ENCODE data around the gene QRFP. TPM values are rescaled to one million over a fixed set of nuclear protein-coding genes. Genes with fewer than 3 reads are reported as not detected.
"Not testable (repeated sequence)": the region's sequence is repeated elsewhere in the genome, so short reads cannot be mapped to it uniquely, and the experiment has no call there.

Gene QRFP
- total RNA-seq, 1 experiment from 2014 or later, result not detected

DNA sequence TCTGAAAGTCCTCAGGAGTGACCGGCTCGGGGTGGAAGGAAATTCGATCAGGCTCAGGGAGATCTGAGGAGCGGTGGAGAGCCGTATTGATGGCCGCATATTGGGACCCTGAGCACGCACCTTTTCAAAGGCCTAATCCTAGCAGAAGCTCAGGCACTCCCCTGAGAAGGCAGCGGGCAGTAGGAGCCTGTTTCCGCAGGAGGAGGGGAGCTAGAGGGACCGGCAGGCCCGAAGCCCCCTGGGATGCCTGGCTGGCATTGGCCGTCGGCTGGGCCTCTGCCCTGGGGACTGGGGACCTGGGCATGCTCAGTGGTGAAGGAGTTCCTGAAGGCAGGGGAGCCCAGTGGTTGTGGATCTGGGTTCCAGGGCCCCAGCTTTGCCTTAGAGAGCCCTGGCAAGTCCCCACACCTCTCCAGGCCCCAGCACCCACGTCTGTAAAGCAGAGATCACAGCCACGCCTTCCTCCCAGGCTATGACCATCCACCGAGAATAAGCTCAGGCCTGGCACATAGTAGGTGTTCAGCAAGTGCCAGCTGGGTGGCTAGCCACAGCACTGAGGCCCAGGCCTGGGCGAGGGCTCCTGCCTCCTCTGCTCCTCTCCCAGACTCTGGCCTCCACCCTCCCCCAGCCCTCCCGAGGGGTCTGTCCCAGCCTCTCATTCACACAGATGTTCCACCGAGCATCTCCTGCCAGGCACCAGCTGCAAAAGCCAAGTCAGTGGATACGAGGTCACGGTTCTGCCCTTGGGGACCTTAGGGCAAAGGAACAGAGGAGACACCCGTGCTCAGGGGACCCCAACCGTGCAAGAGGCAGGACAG is 17.2 kb upstream of the QRFP start:
- Mint-ChIP-seq H3K4me1 (ENCODE audit: low read depth, unreplicated experiment) (no peaks in the 10 kb centered on the region), H3K9me3 (ENCODE audit: low read depth, unreplicated experiment) (no peaks in the 10 kb centered on the region), H3K27ac (ENCODE audit: unreplicated experiment) (no peak overlapping the region), H3K27me3 (ENCODE audit: unreplicated experiment) (peaks cover 21% of the 10 kb centered on the region), H3K36me3 (ENCODE audit: insufficient read depth, unreplicated experiment) (no peaks in the 10 kb centered on the region), H3K4me3 (ENCODE audit: low read depth, unreplicated experiment) (no peak overlapping the region)
- BruUV-seq (replicated peaks), result no TSS peak
- intact Hi-C loops (cut with micrococcal nuclease; ENCODE audit: unreplicated experiment), result no loop called here
- CTCF ChIA-PET, result no interaction called here
- DNase-seq, result no peak
- TF ChIP-seq, protein P1, sequence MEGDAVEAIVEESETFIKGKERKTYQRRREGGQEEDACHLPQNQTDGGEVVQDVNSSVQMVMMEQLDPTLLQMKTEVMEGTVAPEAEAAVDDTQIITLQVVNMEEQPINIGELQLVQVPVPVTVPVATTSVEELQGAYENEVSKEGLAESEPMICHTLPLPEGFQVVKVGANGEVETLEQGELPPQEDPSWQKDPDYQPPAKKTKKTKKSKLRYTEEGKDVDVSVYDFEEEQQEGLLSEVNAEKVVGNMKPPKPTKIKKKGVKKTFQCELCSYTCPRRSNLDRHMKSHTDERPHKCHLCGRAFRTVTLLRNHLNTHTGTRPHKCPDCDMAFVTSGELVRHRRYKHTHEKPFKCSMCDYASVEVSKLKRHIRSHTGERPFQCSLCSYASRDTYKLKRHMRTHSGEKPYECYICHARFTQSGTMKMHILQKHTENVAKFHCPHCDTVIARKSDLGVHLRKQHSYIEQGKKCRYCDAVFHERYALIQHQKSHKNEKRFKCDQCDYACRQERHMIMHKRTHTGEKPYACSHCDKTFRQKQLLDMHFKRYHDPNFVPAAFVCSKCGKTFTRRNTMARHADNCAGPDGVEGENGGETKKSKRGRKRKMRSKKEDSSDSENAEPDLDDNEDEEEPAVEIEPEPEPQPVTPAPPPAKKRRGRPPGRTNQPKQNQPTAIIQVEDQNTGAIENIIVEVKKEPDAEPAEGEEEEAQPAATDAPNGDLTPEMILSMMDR (IDR thresholded peaks at IDR 0.05; ENCODE audit: unreplicated experiment), result no peak

DNA sequence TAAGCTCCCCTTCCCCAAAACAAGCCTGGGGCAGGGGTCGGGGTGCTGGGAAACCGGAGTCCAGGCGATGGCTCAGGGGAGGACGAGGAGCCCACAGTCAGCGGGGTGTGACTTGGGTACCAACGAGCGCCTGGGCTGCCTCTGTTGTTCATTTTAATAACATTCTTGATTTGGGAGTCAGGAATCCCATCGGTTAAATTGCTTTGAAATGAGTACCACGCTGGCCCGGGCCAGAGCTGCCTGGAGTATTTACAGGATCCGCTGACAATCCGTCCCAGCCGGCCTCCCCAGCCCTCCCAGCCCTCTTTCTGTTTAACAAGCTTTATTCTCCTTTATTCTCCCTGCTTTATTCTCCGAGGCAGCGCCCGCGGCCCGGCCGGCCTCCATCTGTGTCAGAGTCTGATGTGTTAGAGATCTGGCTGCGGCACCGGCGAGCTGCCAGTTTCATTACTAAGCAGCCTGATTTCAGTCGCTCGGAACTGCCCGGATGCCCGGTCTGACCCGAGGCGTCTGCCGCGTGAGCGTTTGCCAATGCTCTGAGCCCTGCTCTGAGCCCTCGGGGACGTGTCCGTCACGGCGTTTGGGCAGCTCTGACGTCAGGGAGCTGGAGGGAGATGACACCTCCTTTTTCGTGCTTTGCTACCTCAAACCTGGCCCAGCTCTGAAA is 16.5 kb upstream of the QRFP start:
- BruUV-seq (replicated peaks), result no TSS peak
- no peaks in the 10 kb centered on the region for H3K36me3 Mint-ChIP-seq (ENCODE audit: insufficient read depth, unreplicated experiment)
- no peaks in the 10 kb centered on the region for H3K9me3 Mint-ChIP-seq (ENCODE audit: low read depth, unreplicated experiment)
- intact Hi-C loops (cut with micrococcal nuclease; ENCODE audit: unreplicated experiment), result no loop called here
- H3K4me1 Mint-ChIP-seq (ENCODE audit: low read depth, unreplicated experiment), result no peaks in the 10 kb centered on the region
- TF ChIP-seq, protein P1 (IDR thresholded peaks at IDR 0.05; ENCODE audit: unreplicated experiment), result no peak
- H3K27ac Mint-ChIP-seq (ENCODE audit: unreplicated experiment), result no peak overlapping the region
- peaks cover 22% of the 10 kb centered on the region for H3K27me3 Mint-ChIP-seq (ENCODE audit: unreplicated experiment)
- CTCF ChIA-PET, result no interaction called here
- no peak for DNase-seq
- no peak overlapping the region for H3K4me3 Mint-ChIP-seq (ENCODE audit: low read depth, unreplicated experiment)

DNA sequence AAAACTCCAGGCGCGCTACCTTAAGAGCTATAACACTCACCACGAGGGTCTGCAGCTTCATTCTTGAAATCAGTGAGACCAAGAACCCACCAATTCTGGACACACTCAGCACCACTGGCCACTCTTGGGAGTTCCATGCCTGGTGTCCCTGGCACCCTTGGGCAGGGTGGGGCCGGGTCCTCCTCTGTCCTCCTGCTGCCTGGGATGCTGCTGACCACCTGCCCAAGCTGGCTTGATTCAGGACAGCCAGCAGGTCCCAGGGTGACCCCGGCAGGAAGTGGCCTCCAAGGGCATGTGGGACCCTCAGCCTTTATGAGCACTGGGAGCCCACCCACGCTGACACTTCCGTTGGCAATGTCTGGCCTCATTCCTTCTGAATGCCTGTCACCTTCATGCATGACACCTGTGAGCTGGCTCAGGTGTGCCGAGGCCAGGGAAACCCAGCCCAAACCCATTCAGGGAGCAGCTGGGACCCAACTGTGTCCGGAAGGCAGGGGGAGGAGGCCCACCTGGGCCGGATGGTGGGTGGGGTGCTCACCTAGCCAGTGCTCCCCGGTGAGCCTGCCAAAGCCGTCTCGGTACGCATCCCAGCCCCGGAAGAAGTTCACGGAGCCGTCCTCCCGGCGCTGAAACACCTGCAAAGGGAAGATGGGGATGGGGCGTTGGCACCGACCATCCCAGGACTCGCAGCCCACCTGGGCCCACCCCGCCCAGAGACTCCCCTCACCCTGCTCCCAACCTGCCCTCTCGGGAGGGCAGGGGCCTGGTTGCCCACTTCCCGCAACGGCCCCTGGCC is 14.8 kb upstream of the QRFP start:
- no TSS peak for BruUV-seq (replicated peaks)
- Mint-ChIP-seq H3K27ac (ENCODE audit: unreplicated experiment) (no peak overlapping the region), H3K27me3 (ENCODE audit: unreplicated experiment) (peaks cover 22% of the 10 kb centered on the region), H3K9me3 (ENCODE audit: low read depth, unreplicated experiment) (no peaks in the 10 kb centered on the region), H3K4me1 (ENCODE audit: low read depth, unreplicated experiment) (no peaks in the 10 kb centered on the region), H3K36me3 (ENCODE audit: insufficient read depth, unreplicated experiment) (no peaks in the 10 kb centered on the region), H3K4me3 (ENCODE audit: low read depth, unreplicated experiment) (no peak overlapping the region)
- no peak for DNase-seq
- TF ChIP-seq, protein P1 (IDR thresholded peaks at IDR 0.05; ENCODE audit: unreplicated experiment), result no peak
- intact Hi-C loops (cut with micrococcal nuclease; ENCODE audit: unreplicated experiment), result no loop called here
- CTCF ChIA-PET, result interaction anchor here (0.6 to 0.7 kb wide), 3 partner anchors 135 to 202 kb away, joined by 3 to 6 read pairs (median 4); no protein-coding TSS in a partner anchor

DNA sequence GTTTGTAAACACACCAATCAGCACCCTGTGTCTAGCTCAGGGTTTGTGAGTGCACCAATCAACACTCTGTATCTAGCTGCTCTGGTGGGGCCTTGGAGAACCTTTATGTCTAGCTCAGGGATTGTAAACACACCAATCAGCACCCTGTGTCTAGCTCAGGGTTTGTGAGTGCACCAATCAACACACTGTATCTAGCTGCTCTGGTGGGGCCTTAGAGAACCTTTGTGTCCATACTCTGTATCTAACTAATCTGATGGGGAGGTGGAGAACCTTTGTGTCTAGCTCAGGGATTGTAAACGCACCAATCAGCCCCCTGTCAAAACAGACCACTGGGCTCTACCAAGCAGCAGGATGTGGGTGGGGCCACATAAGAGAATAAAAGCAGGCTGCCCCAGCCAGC is 14.1 kb upstream of the QRFP start:
- DNase-seq; H3K4me3 Mint-ChIP-seq (ENCODE audit: low read depth, unreplicated experiment); H3K4me1 Mint-ChIP-seq (ENCODE audit: low read depth, unreplicated experiment); H3K36me3 Mint-ChIP-seq (ENCODE audit: insufficient read depth, unreplicated experiment); H3K9me3 Mint-ChIP-seq (ENCODE audit: low read depth, unreplicated experiment); H3K27ac Mint-ChIP-seq (ENCODE audit: unreplicated experiment); intact Hi-C loops (cut with micrococcal nuclease; ENCODE audit: unreplicated experiment); BruUV-seq (replicated peaks): not testable (repeated sequence)
- CTCF ChIA-PET, result interaction anchor here (0.6 kb wide), 1 partner anchor 164 kb away, joined by 4 read pairs; no protein-coding TSS in a partner anchor
- peaks cover 30% of the 10 kb centered on the region for H3K27me3 Mint-ChIP-seq (ENCODE audit: unreplicated experiment)

DNA sequence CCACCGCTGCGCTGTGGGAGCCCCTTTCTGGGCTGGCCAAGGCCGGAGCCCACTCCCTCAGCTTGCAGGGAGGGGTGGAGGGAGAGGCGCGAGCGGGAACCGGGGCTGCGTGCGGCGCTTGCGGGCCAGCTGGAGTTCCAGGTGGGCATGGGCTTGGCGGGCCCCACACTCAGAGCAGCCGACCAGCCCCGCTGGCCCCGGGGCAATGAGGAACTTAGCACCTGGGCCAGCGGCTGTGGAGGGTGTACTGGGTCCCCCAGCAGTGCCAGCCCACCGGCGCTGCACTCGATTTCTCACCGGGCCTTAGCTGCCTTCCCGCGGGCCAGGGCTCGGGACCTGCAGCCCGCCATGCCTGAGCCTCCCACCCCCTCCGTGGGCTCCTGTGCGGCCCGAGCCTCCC is 13.4 kb upstream of the QRFP start:
- peaks cover 36% of the 10 kb centered on the region for H3K27me3 Mint-ChIP-seq (ENCODE audit: unreplicated experiment)
- H3K27ac Mint-ChIP-seq (ENCODE audit: unreplicated experiment); H3K4me3 Mint-ChIP-seq (ENCODE audit: low read depth, unreplicated experiment); H3K36me3 Mint-ChIP-seq (ENCODE audit: insufficient read depth, unreplicated experiment); DNase-seq; BruUV-seq (replicated peaks); CTCF ChIA-PET; H3K9me3 Mint-ChIP-seq (ENCODE audit: low read depth, unreplicated experiment); intact Hi-C loops (cut with micrococcal nuclease; ENCODE audit: unreplicated experiment); H3K4me1 Mint-ChIP-seq (ENCODE audit: low read depth, unreplicated experiment): not testable (repeated sequence)
